GM18511 (cell line): ENCODE data around the gene ZNF223.

Experiments used
- ATAC-seq: cut with Tn5 transposase; IDR thresholded peaks from one replicate; pipeline ENCODE4 v1.9.1; 2021; ENCODE audit warnings: mild to moderate bottlenecking, moderate library complexity; ENCODE audit not compliant: unreplicated experiment

Gene ZNF223

DNA sequence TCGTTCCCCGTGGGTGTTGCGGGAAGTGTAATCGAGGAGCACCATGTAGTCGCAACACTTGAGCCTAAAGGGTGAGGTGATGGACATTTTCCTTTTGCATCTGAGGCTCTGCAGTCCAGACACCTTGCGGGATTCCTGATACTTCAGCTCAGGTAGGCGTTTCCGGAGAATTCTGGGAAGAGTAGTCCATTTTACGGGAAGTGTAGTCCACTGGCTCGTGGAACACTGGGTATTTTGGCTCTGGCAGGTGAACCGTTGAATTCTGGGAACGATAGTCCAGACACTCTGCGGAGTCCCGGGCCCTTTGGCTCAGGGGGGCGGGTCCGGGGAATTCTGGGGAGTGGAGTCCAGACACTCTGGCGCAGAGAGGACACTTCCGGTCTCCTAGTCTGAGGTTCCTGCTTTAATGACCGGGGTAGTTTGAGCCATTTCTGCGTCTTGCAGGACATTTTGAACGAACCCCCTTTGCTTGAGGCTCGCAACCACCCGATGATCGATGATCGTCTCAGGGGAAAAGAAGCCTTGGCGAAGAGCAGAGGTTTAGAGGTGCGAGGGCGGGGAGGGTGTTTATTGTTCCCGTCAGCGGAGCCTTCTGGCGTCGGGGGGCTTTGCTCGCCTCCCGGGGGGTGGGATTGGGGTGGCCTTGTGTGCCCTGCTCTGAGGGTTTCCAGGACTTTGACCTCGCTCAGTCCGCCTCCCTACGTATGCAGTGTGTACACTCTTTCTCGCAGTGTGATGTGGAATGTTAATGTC, at the start of gene ZNF223:
Gene ZNF223 (plus strand): TSS at position 387 of the 753 bp plus-strand sequence. CDS start 3,141 bp downstream, outside the sequence.
- peak; percentile 87 for ATAC-seq

- ATAC-seq: no peak
Measured at GRCh38 chr19:44002212-44002565, 49.6 kb upstream of the ZNF223 start.

DNA sequence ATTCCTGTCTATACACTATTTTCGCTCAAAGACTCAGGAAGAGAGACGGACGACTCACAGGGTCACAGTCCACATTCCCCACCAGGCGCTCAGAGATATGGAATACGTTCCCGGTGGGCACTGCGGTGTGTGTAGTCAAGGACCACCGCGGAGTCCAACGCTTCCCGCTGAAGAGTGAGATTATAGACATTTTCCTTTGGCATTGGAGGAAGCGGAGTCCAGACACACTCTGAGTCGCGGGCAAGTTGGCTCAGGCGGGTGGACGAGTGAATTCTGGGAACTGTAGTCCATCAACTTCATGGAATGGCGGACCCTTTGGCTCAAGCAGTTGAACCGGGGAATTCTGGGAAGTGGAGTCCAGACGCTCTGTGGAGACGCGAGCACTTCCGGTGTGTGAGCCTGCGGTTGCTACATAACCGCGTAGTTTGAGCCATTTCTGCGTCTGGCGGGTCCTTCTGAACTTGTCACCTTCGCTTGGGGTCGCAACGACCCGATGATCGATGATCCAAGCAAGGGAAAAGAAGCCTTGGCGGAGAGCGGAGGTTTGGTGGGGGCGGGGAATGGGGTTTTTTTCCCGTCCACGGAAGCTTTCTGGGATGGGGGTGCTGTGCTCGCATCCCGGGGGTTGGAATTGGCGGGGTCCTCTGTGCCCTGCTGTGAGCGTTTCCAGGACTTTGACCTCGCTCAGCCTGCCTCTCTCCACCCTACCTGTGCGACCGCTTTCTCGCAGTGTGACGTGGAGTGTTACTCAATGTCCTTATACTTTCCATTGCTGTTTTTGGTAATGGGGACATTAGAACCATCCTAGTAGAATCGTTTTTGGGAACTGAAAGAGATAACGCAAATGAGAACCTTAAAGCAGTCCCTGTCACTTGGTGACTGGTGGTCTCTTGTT, 49.0 kb upstream of the ZNF223 start, which contains the start of gene ZNF230:
Gene ZNF230 (plus strand): TSS at position 392 of the 895 bp plus-strand sequence. CDS start 4,122 bp downstream, outside the sequence.
- peak; percentile 91 for ATAC-seq

GRCh38 chr19:44003461-44004009, 48.3 kb upstream of the ZNF223 start:
- peak; percentile 42 for ATAC-seq

- ATAC-seq: no peak
Measured at GRCh38 chr19:44005973-44006372, 45.9 kb upstream of the ZNF223 start.

- ATAC-seq: no peak
Measured at GRCh38 chr19:44007473-44007872, 44.4 kb upstream of the ZNF223 start.

DNA sequence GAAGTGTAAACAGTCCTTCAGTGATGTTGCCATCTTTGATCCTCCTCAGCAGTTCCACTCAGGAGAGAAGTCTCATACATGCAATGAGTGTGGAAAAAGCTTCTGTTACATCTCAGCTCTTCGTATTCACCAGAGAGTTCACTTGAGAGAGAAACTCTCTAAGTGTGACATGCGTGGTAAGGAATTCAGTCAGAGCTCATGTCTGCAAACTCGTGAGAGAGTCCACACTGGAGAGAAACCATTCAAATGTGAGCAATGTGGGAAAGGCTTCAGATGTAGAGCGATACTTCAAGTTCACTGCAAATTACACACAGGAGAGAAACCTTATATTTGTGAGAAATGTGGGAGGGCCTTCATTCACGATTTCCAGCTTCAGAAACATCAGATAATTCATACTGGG, 41.4 kb upstream of the ZNF223 start:
- no peak for ATAC-seq

GRCh38 chr19:44019498-44019897, 32.3 kb upstream of the ZNF223 start:
- ATAC-seq: no peak

DNA sequence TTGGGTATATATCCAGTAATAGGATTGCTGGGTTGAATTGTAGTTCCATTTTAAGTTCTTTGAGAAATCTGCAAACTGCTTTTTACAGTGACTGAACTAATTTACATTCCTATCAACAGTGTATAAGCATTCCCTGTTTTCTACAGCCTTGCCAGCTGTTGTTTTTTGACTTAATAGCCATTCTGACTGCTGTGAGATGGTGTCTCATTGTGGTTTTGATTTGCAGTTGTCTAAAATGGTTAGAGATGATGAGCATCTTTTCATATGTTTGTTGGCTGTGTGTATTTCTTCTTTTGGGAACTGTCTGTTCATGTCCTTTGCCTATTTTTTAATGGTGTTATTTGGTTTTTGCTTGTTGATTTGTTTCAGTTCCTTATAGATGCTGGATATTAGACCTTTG, 30.6 kb upstream of the ZNF223 start:
- no peak for ATAC-seq

GRCh38 chr19:44024900-44025216, 27.0 kb upstream of the ZNF223 start:
- peak; percentile 17 for ATAC-seq

GRCh38 chr19:44025217-44025936, 26.5 kb upstream of the ZNF223 start, which contains the start of gene ZNF222:
ZNF222 (plus strand) TSS chr19:44025379; CDS start chr19:44025437, 58 bp downstream.
- ATAC-seq: peak; percentile 100

GRCh38 chr19:44026622-44027021, 25.2 kb upstream of the ZNF223 start:
- no peak for ATAC-seq

DNA sequence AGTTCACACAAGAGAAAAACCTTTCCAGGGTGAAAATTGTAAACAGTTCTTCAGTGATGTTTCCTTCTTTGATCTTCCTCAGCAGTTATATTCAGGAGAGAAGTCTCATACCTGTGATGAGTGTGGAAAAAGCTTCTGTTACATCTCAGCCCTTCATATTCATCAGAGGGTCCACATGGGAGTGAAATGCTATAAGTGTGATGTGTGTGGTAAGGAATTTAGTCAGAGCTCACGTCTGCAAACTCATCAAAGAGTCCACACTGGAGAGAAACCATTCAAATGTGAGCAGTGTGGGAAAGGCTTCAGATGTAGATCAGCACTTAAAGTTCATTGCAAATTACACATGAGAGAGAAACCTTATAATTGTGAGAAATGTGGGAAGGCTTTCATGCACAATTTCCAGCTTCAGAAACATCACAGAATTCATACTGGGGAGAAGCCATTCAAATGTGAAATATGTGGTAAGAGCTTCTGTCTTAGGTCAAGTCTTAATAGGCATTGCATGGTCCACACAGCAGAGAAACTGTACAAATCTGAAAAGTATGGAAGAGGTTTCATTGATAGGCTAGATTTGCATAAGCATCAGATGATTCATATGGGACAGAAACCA, 19.7 kb upstream of the ZNF223 start:
- no peak for ATAC-seq

DNA sequence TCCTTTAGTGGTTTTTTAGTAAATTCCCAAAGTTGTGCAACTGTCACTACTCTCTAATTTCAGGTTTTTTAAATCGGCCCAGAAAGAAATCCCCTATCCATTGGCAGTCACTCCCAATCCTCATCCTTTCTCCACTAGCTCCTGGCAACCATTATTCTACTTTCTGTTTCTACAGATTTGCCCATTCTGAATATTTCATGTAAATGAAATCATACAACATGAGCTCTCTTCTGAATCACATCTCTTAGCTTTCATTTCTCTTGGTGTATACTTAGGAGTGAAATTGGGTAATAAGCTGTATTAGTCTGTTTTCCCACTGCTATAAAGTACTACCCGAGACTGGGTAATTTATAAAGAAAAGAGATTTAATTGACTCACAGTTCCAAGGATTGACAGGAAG, 9.7 kb upstream of the ZNF223 start:
- no peak for ATAC-seq

GRCh38 chr19:44050740-44051649, 841 bp upstream of the ZNF223 start:
- ATAC-seq: peak; percentile 58

DNA sequence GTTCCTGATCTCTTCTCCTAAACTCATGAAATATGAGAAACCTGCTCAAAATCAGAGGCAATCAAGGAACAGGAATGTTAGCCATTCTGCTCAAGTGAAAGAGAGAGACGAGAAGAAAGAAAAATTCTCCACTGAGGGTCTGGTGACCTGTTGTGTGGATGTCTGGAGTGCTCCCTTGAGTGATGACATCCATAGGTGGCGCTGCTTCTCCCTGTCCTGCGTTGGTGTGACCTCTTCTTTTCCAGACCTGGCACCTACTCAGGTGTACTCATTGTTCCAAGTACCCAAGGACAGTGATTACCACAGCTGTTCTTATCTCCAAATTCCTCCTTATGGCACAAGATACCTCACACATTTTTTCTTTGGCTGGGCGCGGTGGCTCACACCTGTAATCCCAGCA, 4.0 kb downstream of the ZNF223 start:
- no peak for ATAC-seq

DNA sequence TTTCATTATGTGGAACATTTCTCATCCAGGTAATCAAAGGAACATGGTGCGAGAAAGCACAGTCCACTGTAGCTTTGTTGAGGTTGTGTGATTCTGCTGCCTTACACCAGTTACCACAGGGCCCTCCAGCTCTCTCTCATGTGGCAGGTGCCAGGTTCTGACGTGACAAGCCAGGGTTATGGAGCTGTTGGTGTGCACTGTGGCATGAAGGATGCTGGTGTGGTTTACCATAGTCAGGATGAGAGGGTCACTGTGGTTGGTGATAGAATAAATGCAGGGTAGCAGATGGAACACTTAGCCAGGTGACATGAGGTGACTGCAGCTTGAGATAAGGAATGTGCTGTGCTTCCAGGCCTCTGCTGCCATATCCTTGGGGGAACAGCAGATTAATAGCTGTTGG, 7.4 kb downstream of the ZNF223 start:
- ATAC-seq: no peak

DNA sequence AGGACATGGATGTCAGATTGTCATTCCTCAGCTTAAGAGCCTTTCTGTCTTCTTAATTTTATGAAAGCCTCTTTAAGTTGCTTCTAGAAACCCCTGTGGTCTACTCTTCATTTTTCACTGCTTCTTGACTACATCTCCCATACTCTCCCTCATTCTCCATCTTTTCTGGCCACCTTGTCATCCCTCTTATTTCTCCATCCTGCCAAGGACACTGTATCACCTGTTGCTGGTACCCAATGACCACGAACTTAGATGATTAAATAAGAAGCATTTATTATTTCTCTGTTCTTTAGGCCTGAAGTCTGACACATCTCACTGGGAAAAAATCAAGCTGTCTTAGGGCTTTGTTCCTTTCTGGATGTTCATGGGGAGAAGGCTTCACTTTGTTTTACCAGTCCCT, 9.2 kb downstream of the ZNF223 start:
- ATAC-seq: no peak

DNA sequence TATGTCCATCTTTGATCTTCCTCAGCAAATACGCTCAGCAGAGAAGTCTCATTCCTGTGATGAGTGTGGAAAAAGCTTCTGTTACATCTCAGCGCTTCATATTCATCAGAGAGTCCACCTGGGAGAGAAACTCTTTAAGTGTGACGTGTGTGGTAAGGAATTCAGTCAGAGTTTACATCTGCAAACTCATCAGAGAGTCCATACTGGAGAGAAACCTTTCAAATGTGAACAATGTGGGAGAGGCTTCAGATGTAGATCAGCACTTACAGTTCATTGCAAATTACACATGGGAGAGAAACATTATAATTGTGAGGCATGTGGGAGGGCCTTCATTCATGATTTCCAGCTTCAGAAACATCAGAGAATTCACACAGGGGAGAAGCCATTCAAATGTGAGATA, 14.5 kb downstream of the ZNF223 start:
- no peak for ATAC-seq

DNA sequence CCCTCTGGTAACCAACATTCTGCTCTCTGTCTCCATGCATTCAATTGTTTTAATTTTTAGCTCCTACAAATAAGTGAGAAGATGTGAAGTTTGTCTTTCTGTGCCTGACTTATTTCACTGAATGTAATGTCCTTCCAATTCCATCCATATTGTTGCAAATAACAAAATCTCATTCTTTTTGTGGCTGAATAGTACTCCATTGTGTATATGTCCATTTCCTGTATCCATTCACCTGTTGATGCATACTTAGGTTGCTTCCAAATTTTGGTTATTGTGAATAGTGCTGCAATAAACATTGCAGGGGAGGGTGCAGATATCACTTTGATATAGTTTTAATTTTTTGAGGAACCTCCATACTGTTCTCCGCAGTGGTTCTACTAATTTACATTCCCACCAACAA, 17.6 kb downstream of the ZNF223 start:
- no peak for ATAC-seq
